NCI-H1694 (cell line): ENCODE measurements around the gene SMPDL3B.
"Not testable (repeated sequence)": the region's sequence is repeated elsewhere in the genome, so short reads cannot be mapped to it uniquely, and the experiment has no call there.

ENCODE experiments used
- DNase-seq: peaks from one replicate; lab custom pipeline; 2025; lab: John Stamatoyannopoulos, UW

Gene SMPDL3B

DNA sequence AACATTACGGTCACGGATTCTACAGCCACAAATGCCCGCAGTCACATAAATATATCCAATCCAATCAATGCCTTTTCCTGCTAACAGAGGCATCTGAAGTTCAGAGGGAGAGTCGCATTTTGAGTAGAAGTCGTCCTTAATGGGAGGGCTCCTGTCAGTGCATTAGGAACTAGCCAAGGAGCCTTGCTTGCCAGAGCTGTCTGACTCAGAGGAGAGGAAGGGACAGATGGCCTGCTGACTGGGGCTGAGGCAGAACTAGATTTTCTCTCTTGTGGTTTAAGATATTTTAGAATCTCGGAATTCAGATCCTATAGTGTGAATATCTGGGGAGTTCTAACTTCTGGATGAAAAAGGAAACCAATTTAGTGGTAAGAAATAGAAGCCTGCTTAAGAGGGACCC, 35.6 kb downstream of the SMPDL3B start:
- DNase-seq = no peak

DNA sequence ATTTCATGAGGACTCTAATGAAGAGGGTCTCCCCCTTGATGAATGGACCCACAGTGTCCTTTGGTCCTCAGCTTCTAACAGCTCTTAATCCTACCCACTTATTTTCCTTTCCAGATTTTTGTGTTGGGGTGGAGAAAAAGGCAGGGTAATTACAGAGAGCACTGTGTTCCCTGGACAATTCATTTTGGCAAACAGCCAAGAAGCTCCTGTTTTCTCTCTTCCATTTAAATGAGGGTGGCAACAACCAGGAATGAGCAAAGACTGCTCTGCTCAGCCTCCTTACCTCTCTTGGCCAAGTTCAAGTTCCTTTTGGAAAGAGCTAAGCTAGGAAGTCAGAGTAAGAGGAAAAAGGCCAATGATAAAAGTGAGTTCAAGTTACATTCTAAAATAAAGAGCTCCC, 36.9 kb downstream of the SMPDL3B start:
- no peak for DNase-seq

DNA sequence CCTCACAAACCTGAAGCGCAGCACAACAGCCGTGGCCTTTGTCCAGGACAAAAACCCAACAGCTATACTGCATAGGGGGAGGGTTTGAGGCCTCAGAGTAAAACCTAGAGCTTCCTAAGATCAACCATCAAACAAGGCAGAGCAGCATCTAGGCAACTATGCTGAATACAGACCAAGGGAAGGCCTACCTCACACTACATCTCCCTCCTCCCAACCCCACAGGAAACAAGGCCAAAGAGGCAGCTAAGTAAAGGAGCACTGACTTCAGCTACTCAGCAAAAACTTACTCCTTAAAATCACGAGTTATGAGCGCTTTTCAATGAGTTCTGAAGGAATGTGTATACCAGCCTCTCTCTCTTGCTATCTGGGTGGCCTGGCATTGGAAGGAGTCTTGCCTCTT, 37.3 kb downstream of the SMPDL3B start:
- no peak for DNase-seq

DNA sequence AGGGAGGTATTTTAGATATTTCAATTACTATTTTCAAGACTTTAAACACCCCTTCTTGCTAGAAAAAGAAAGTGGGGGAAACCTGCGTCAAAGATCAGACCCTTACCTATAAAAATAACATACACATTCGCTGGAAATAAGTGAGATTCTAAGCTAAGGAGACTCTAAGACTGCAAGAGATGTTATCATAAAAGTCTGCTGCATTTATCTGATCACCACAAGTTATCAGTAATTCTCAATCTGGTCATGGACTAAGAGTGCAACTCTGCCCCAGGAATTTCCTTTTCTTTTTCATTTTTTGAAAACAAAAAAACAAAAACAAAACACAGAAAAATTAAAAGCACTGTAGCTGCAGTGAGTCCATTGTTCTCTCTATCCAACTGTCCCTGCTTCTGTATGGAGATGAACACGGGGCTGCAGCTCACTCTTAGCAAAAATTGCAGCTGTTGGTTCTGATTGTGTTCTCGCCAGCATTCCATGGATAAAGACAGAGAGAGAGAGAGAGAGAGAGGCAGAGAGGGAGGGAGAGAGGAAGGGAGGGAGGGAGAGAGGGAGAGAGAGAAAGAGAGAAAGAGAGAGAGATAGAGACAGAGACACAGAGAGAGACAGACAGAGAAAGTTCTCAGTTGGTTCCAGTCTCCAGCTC, 39.1 kb downstream of the SMPDL3B start:
- DNase-seq = no peak

DNA sequence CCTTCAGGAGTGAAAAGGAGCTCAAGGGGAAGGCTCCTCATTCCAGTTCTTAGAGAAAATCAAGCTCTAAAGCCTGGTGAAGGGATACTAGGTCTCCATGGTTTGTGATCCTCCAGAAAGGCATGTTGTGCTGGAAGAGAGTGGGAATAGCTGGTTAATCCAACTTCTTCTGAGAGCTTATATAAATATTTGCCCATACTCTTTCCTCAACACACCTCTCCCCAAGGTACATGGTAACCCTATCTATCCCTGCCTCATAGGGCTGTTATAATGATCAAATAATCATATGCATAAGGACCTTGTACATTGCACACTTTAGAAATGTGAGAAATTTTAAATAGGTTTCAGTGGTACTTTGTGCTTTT, 39.6 kb downstream of the SMPDL3B start:
- DNase-seq = no peak

DNA sequence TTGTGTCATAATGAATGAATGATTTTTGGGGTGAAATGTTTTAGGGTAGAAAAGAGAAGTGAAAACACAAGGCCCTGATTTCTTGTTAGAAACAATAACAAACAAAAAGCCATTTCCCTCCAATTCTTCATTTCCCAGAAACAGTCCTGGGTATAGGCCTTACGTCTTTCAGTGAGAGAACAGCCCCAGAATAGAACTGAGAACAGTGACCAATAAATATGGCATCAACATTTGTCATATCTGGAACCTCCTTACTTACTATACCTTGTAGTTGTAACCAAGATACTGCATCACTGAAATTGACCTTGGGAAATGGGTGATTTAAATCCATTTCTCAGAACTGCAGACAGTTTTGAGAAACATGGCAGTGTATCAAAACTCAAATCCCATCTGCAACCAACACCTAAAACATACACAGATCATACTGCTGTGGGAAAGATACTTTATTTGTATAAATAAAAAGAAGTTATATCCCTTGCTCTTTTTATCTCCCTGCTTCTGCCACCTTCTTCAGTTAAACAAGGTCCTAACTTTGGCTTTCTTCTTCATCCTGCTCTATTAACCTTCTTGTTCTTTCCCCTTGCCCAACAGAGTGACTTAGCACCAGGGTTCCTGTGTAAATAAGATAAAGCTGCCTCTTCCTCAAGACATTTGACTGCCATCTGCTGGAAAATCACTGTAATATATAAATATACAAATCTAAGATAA, 44.5 kb downstream of the SMPDL3B start:
- no peak for DNase-seq

DNA sequence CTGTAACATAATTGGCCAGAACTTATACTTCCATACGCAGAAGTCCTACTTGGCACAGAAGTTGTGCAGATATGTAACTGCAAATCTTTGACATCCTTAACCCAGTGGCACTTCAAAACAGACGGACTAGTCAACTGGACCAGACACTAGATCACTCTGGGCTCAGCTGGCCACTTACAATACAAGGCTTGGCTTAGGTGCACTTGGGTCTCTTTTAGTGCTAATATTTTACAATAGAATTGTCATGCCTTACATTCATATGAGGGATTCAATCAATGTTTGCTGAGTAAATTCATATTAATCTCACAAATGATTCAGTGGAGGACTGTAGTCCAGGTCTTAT, 45.0 kb downstream of the SMPDL3B start:
- DNase-seq = no peak

DNA sequence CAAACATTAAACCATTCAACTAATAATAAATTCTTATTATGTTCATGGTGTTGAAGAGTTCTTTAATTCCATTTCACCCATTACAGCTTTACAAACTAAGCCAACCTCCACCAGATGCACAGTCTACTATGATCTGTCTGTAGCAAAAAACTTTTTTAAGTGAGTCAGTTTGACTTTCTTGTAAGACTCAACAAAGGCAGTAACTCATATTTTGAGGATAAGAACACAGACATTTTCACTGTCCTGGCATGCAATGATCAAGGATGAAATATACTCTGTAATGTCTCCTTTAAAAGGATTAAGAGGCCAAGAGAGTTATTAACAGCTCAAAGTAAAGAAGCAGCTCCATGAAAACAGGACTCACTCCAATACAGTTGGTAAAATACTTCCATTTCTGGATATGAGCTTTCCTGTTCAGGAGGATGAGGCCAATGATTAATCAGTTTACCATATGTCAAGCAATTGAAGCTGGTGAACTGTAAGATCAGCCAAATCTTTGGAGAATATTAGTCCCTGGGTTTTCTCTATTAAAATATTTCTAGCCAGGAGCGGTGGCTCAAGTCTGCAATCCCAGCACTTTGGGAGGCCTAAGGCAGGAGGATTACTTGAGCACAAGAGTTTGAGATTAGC, 45.5 kb downstream of the SMPDL3B start:
- DNase-seq = no peak

DNA sequence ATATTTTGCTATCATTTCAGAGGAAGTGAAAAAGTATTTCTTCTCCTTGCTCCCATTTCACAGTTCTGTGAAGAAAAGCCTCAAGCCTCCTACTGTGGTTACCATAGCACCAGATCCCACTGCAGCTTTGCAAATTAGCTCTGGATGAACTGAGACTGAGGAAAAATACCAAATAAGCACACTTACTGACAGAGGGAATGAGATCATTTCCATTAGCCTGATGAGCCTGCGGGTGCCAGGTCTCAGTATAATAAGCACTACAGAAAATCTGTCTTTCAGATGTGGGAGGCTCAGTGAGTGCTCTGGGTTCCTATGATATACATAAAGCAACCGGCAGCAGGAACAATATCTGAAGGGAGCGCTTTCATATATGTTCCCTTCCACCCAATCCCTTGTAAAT, 46.3 kb downstream of the SMPDL3B start:
- DNase-seq = no peak

DNA sequence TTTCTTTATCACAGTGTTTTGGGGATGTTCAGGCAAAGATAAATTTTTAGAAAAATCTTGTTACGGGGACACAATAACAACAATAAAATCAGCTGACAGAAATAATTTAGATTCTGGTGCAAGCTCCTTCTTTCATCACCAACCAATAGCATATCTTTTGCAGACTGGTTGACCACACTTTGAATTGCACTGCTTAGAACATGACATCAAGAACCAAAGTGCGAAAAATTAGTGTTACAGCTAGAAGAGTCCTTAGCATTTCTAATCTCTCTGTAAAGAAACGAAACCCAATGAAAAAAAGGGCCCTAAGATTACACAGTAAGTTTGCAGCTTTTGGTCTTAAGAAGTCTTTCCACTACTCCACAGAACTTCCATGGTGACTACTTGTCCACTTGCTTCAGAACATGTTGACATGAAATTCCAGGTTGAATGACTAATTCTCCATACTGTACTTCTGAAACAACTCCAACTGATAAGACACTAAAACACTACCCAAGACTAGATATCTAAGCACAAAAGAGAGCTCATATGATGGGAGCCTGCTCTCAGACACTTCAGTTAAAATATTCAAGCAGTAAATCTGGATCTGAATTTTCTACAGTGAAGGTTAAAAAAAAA, 56.2 kb downstream of the SMPDL3B start:
- no peak for DNase-seq

DNA sequence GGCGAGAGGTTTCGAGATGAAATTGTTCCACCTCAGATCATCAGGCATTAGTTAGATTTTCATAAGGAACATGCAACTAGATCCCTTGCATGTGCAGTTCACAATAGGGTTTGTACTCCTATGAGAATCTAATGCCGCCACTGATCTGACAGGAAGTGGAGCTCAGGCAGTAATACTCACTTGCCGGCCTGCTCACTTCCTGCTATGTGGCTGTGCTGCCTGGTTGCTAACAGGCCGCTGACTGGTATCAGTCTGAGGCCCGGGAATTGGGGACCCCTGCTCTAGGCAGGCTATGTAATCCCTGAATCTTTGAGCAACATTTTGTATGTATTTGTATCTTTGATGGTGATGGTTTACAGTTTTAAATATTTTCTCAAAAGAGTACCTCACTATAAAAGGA, 57.5 kb downstream of the SMPDL3B start:
- no peak for DNase-seq

DNA sequence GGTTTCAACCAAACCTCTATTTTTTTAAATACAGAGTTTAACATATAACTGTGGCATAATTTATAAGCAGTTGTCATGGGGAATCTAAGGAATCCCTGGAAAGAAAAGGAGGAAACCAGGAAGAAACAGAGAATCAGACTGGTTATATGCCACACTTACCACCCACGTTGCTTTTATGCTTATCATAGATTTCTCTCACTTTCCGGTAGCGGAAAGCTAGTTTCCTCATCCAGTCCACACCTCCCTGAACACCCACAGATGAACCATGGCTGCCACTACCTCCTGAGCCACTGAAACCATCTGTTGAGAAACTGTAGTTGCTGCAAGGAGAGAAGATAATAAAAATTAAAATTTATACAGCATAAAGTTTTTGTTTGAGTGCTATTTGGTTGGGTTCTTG, 58.4 kb downstream of the SMPDL3B start:
- no peak for DNase-seq

DNA sequence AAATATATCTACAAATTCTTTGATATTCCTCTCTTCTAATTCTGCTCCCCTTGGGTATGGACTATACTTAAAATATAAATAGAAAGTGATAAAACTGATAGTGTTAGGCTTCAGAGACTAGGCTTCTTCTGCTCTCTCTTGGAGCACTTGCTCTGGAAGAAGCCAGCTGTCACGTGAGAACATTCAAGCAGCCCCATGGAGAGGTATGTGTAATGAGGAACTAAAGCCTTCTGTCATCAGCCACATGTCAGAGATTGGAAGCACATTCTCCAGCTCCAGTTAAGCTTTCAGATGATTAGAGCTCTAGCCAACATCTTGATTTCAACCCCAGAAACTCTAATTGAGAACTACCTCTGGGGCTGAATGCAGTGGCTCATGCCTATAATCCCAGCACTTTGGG, 59.3 kb downstream of the SMPDL3B start:
- DNase-seq = no peak

DNA sequence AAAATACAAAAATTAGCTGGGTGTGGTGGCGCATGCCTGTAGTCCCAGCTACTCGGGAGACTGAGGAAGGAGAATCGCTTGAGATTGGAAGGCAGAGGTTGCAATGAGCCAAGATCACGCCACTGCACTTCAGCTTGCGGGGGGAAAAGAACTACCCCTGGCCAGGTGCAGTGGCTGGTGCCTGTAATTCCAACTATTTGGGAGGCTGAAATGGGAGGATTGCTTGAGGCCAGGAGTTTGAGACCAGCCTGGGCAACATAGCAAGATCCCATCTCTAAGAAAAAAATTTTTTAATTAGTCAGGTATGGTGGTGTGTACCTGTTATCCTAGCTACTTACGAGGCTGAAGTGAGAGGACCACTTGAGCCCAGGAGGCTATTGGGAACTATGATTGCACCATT, 59.7 kb downstream of the SMPDL3B start:
- DNase-seq = not testable (repeated sequence)

DNA sequence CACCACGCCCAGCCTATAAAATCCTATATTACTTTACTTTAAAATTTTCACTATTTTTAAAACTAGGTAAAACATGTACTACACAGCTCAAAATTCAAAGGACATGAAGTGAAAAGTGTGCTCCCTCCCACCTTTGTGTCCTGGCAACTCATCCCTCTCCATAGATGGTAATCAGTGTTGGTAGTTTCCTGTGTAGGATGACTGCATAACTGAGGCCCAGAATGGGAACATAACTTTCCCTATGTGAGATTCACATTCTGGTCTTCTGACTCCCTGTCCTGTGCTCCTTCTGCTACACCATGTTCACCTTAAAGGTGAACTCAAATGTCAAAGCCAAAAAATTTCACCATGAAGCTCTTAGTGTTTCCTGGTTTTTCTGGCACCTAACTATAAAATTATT, 64.3 kb downstream of the SMPDL3B start:
- no peak for DNase-seq

DNA sequence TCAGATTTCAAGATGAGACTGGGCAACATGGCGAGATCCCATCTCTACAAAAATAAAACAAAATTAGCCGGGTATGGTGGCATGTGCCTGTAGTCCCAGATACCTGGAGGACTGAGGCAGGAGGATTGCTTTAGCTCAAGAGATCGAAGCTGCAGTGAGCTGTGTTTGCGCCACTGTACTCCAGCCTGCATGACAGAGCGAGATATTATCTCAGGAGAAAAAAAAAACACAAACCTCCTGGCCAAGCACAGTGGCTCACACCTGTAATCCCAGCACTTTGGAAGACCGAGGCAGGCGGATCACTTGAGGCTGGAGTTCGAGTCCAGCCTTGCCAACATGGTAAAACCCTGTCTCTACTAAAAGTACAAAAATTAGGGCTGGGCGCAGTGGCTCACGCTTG, 67.8 kb downstream of the SMPDL3B start:
- DNase-seq = no peak

DNA sequence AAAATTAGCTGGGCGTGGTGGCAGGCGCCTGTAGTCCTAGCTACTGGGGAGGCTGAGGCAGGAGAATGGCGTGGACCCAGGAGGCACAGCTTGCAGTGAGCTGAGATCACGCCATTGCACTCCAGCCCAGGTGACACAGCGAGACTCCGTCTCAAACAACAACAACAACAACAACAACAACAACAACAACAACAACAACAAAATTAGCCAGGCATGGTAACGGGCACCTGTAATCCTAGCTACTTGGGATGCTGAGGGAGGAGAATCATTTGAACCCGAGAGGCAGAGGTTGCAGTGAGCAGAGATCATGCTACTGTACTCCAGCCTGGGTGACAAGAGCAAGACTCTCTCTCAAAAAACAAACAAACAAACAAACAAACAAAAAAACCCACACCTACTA, 68.3 kb downstream of the SMPDL3B start:
- DNase-seq = not testable (repeated sequence)
